Measurements from ENCODE around the gene SEPTIN12.

GRCh38 chr16:4799171-4799855 lies 11.2 kb upstream of the SEPTIN12 start:
- no peak for TF ChIP-seq JUN (CRISPR knock-in tag; IDR thresholded peaks at IDR 0.05)
- no peak for TF ChIP-seq ZNF423 (CRISPR knock-in tag; IDR thresholded peaks at IDR 0.05)
